ENCODE results near the gene CST7.

- no peak for TF ChIP-seq CTCF (IDR thresholded peaks at IDR 0.05; ENCODE audit: low read depth, low read length)
- TF ChIP-seq POLR2A (IDR thresholded peaks at IDR 0.05; ENCODE audit: extremely low read depth, insufficient read length): no peak
- no peak for TF ChIP-seq MAX (IDR thresholded peaks at IDR 0.05; ENCODE audit: low read depth, low read length)
Measured at GRCh38 chr20:24935140-24935539, 13.9 kb upstream of the CST7 start.

Data from NB4 (cell line).